ENCODE measurements around the gene ADIPOR2. TPM values are rescaled to one million over a fixed set of nuclear protein-coding genes. Genes with fewer than 3 reads are reported as not detected.

Gene ADIPOR2
- total and polyA plus RNA-seq, 11 donors, result 17.7 to 52.5 (median 36.7) TPM

DNA sequence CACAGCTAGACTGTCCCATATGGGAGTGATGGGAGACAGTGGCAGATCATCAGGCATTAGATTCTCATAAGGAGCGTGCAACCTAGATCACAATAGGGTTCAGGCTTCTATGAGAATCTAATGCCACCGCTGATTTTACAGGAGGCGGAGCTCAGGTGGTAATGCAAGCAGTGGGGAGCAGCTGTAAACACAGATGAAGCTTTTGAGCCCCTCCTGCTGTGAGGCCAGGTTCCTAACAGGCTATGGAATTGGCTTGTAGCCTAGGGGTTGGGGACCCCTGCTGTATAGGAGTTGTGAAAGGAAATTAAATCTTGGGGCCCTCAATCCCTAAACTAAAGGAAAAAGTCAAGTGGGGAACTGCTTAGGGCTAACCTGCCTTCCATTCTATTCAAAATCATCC lies 29.6 kb downstream of the ADIPOR2 start:
- no peak overlapping the region for H3K27ac ChIP-seq
- no peaks in the 10 kb centered on the region for H3K27me3 ChIP-seq
- H3K36me3 ChIP-seq, result peaks cover 0 to 3% (median 0%) of the 10 kb centered on the region in 9 donors
- intact Hi-C loops (cut with DNase I), result loop anchor here in 1 of 10 donors (10.0 kb wide), 1 partner anchor 54 kb away; no protein-coding TSS in a partner anchor
- H3K4me3 ChIP-seq, result no peak overlapping the region
- peaks cover 0 to 83% (median 30%) of the 10 kb centered on the region in 12 donors for H3K4me1 ChIP-seq
- peaks cover 0 to 5% (median 0%) of the 10 kb centered on the region in 12 donors for H3K9me3 ChIP-seq
- DNase-seq (no peak), ATAC-seq (no peak)
- no peak for TF ChIP-seq POLR2A (IDR thresholded peaks at IDR 0.05)
- TF ChIP-seq, protein P1, sequence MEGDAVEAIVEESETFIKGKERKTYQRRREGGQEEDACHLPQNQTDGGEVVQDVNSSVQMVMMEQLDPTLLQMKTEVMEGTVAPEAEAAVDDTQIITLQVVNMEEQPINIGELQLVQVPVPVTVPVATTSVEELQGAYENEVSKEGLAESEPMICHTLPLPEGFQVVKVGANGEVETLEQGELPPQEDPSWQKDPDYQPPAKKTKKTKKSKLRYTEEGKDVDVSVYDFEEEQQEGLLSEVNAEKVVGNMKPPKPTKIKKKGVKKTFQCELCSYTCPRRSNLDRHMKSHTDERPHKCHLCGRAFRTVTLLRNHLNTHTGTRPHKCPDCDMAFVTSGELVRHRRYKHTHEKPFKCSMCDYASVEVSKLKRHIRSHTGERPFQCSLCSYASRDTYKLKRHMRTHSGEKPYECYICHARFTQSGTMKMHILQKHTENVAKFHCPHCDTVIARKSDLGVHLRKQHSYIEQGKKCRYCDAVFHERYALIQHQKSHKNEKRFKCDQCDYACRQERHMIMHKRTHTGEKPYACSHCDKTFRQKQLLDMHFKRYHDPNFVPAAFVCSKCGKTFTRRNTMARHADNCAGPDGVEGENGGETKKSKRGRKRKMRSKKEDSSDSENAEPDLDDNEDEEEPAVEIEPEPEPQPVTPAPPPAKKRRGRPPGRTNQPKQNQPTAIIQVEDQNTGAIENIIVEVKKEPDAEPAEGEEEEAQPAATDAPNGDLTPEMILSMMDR (IDR thresholded peaks at IDR 0.05), result no peak
- 94 to 98% (median 95%) methylated on average over 3 of the region's 3 CpGs for WGBS, 4 donors

DNA sequence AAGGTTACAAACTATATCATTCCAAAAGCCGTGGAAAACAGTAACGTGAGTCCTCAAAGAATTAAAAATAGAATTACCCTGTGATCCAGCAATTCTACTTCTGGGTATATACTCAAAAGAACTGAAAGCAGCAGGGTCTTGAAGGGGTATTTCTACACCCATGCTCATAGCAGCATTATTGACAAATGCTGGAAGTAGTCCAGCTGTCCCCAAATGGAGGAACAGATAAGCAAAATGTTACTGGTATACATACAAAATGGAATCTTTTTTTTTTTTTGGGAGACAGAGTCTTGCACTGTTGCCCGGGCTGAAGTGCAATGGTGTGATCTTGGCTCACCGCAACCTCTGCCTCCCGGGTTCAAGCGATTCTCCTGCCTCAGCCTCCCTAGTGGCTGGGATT lies 32.9 kb downstream of the ADIPOR2 start:
- no peaks in the 10 kb centered on the region for H3K9me3 ChIP-seq
- WGBS, 4 donors, result 76 to 81% (median 78%) methylated on average over 6 of the region's 6 CpGs
- no peaks in the 10 kb centered on the region for H3K27me3 ChIP-seq
- H3K27ac ChIP-seq, result no peak overlapping the region
- ATAC-seq, result no peak
- TF ChIP-seq, protein P1 (IDR thresholded peaks at IDR 0.05), result no peak
- TF ChIP-seq POLR2A (IDR thresholded peaks at IDR 0.05), result no peak
- intact Hi-C loops (cut with DNase I), result loop anchor here in 1 of 10 donors (10.0 kb wide), 1 partner anchor 51 kb away; no protein-coding TSS in a partner anchor
- no peak overlapping the region for H3K4me3 ChIP-seq
- H3K36me3 ChIP-seq, result peaks cover 0 to 8% (median 0%) of the 10 kb centered on the region in 9 donors
- H3K4me1 ChIP-seq, result peaks cover 0 to 54% (median 15%) of the 10 kb centered on the region in 12 donors
- DNase-seq, result no peak

DNA sequence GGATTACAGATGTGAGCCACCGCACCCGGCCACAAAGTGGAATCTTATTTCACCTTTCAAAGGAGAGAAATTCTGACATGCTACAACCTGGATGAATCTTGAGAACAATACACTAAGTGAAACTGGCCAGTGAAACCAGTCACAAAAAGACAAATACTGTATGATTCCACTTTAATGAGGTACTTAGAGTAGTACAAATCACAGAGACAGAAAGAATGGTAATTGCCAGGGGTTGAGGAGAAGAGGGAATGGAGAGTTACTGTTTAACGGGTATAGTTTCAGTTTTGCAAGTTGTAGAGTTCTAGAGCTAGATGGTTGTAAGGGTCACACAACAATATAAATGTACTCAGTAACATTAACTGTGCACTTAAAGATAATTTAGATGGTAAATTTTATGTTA lies 33.4 kb downstream of the ADIPOR2 start:
- Histone ChIP-seq H3K4me3 (no peak overlapping the region), H3K36me3 (peaks cover 0 to 8% (median 0%) of the 10 kb centered on the region in 9 donors), H3K9me3 (no peaks in the 10 kb centered on the region), H3K27ac (no peak overlapping the region), H3K27me3 (no peaks in the 10 kb centered on the region), H3K4me1 (peaks cover 0 to 49% (median 10%) of the 10 kb centered on the region in 12 donors)
- WGBS, 4 donors, result 93 to 99% (median 97%) methylated on average over 3 of the region's 3 CpGs
- no peak for TF ChIP-seq POLR2A (IDR thresholded peaks at IDR 0.05)
- TF ChIP-seq, protein P1 (IDR thresholded peaks at IDR 0.05), result no peak
- intact Hi-C loops (cut with DNase I), result loop anchor here in 1 of 10 donors (10.0 kb wide), 1 partner anchor 51 kb away; no protein-coding TSS in a partner anchor
- DNase-seq, result no peak
- ATAC-seq, result no peak

DNA sequence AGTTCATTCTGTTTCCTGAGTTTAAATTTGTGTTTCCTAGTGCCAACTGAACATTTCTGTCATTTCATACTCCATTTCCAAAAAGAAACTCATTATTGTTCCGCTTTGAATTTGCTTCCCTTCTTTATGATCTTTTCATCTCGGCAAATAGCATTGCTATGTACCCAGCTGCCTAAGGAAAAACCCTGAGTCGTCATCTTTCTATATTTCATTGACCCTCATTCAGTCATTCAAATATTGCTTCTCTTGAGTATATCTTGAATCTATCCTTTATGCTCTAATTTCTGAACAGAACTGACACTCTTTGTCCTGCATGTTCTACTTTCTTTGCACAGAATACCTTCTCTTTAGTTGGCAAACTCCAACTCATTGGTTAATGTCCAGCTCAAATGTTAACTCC lies 35.9 kb downstream of the ADIPOR2 start:
- H3K9me3 ChIP-seq, result no peaks in the 10 kb centered on the region
- whole genome bisulfite sequencing, 4 donors, result 91 to 96% (median 92%) methylated on average over 3 of the region's 3 CpGs

More for the DNA sequence above, 35.9 kb downstream of the ADIPOR2 start:
- ATAC-seq (no peak), DNase-seq (no peak)
- TF ChIP-seq POLR2A (IDR thresholded peaks at IDR 0.05), result no peak
- TF ChIP-seq, protein P1 (IDR thresholded peaks at IDR 0.05), result no peak
- no peak overlapping the region for H3K4me3 ChIP-seq
- no peak overlapping the region for H3K27ac ChIP-seq
- intact Hi-C loops (cut with DNase I), result loop anchor here in 1 of 10 donors (10.0 kb wide), 1 partner anchor 48 kb away; no protein-coding TSS in a partner anchor
- H3K36me3 ChIP-seq, result peaks cover 0 to 13% (median 0%) of the 10 kb centered on the region in 9 donors
- no peaks in the 10 kb centered on the region for H3K27me3 ChIP-seq
- H3K4me1 ChIP-seq, result peaks cover 0 to 27% (median 5%) of the 10 kb centered on the region in 12 donors
